H1 (cell line): ENCODE data around the gene CNGB1. TPM values are rescaled to one million over a fixed set of nuclear protein-coding genes. Genes with fewer than 3 reads are reported as not detected.

Experiments used
- CTCF ChIP-seq, 3 experiments: IDR thresholded peaks; 1 replicate in 2 of 3; 2 replicates in 1 of 3; pipeline versions ENCODE4 v1.5.1 to v1.6.1; 2011; ENCODE audit warnings: low read length in 3 of 3, mild to moderate bottlenecking in 3 of 3, inconsistent platforms in 2 of 3, low read depth in 1 of 3, moderate library complexity in 1 of 3; ENCODE audit not compliant: insufficient read depth in 1 of 3; ENCODE audit errors: control extremely low read depth in 1 of 3
- KDM4A ChIP-seq: IDR thresholded peaks from one replicate; pipeline ENCODE4 v1.7.1; 2012; ENCODE audit warnings: low read depth, mild to moderate bottlenecking, moderate library complexity, low read length, inconsistent platforms; ENCODE audit not compliant: severe bottlenecking
- SP2 ChIP-seq: IDR thresholded peaks from 2 replicates; pipeline ENCODE4 v1.6.1; 2012; ENCODE audit warnings: mild to moderate bottlenecking, low read length, inconsistent platforms
- USF2 ChIP-seq: IDR thresholded peaks from 2 replicates; pipeline ENCODE4 v1.6.1; 2011; ENCODE audit warnings: low read length, improper control_type of control experiment
- YY1 ChIP-seq: IDR thresholded peaks from 2 replicates; pipeline ENCODE4 v1.6.1; 2011; ENCODE audit warnings: low read depth, mild to moderate bottlenecking, low read length
- polyA plus RNA-seq, 7 experiments: library from polyadenylated mRNA; depleted of rRNA in 3 of 7; stranded (reverse) in 5 of 7; unstranded in 2 of 7; fragments of >200 nt in 5 of 7; fragments of 200-250 nt in 2 of 7; gene quantifications; 1 replicate in 5 of 7; 2 replicates in 1 of 7; 4 replicates in 1 of 7; pipeline versions ENCODE4 v1.2.1 to v1.2.3, GENCODE V29; 2011 to 2013; ENCODE audit warnings: missing spikeins in 2 of 7, mixed read lengths in 2 of 7
- total RNA-seq: library from RNA; stranded (reverse); fragmentation: NEBNext Ultra II Directional; extraction: Animal tissue kit (Norgen Biotek cat#: 25700); gene quantifications from 2 replicates; pipeline ENCODE4 v1.2.1, GENCODE V29; 2021

The CNGB1 gene
- total and polyA plus RNA-seq, 2 of the 8 experiments (the other 6 are each of a cell fraction or from before 2014, with no cell fraction given): not detected

GRCh38 chr16:57937861-57938260 is 33.1 kb downstream of the CNGB1 start (continued):
- TF ChIP-seq CTCF (IDR thresholded peaks at IDR 0.05; ENCODE audit: control extremely low read depth in 1 of 3, insufficient read depth in 1 of 3, low read depth in 1 of 3, low read length in 3 of 3): no peak
- no peak for TF ChIP-seq KDM4A
- TF ChIP-seq YY1: no peak
- no peak for TF ChIP-seq USF2
- TF ChIP-seq SP2: no peak
